ENCODE data around the gene ATXN7L1.

DNA sequence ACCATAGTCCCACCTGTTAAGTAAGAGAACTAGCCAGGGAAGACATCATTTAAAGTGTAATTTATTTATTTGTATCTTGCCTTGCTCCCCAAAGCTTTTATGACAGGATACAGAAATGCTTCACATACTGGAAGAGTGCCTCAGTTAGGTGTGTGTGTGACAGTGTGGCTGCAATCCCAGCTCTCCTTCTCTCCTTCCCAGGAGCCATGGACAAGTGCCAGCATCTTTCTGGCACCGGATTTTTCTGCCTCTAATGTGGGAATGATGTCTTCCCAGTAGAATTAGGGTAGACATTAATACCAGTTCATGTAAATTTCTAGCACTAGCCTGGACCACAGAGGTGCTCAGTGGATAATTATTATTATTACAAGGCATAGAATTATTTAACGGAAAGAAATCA, 30.3 kb upstream of the ATXN7L1 start:
- TF ChIP-seq YY1 (IDR thresholded peaks at IDR 0.05; ENCODE audit: insufficient read depth, insufficient read length): no peak
- no peak for TF ChIP-seq SUZ12 (IDR thresholded peaks at IDR 0.05; ENCODE audit: extremely low read depth, insufficient read depth, insufficient read length)
- TF ChIP-seq ZNF274 (IDR thresholded peaks at IDR 0.05; ENCODE audit: low read depth, low read length): no peak
